Measurements from ENCODE around the gene EFNA5. TPM values are rescaled to one million over a fixed set of nuclear protein-coding genes. Genes with fewer than 3 reads are reported as not detected.
"Not testable (repeated sequence)": the region's sequence is repeated elsewhere in the genome, so short reads cannot be mapped to it uniquely, and the experiment has no call there.

Gene EFNA5
- total RNA-seq, 4 donors from 2014 or later = 1.2 to 22.7 (median 9.4) TPM

GRCh38 chr5:107457138-107457537, 213.6 kb downstream of the EFNA5 start:
- intact Hi-C loops (cut with DNase I; ENCODE audit: low total_unique reads) = no loop called here
- no peak for TF ChIP-seq POLR2A (IDR thresholded peaks at IDR 0.05)
- TF ChIP-seq CTCF (IDR thresholded peaks at IDR 0.05) = no peak
- no peak for DNase-seq
- Histone ChIP-seq H3K9me3 (no peaks in the 10 kb centered on the region), H3K4me1 (no peaks in the 10 kb centered on the region), H3K27ac (no peak overlapping the region), H3K4me3 (no peak overlapping the region), H3K27me3 (no peaks in the 10 kb centered on the region), H3K36me3 (no peaks in the 10 kb centered on the region)

GRCh38 chr5:107456281-107456715, 214.4 kb downstream of the EFNA5 start:
- Histone ChIP-seq H3K9me3 (no peaks in the 10 kb centered on the region), H3K27ac (no peak overlapping the region), H3K36me3 (no peaks in the 10 kb centered on the region), H3K27me3 (no peaks in the 10 kb centered on the region), H3K4me1 (no peaks in the 10 kb centered on the region), H3K4me3 (no peak overlapping the region)
- intact Hi-C loops (cut with DNase I; ENCODE audit: low total_unique reads) = no loop called here
- TF ChIP-seq POLR2A (IDR thresholded peaks at IDR 0.05) = no peak
- no peak for TF ChIP-seq CTCF (IDR thresholded peaks at IDR 0.05)
- DNase-seq = no peak

GRCh38 chr5:107455111-107455544, 215.6 kb downstream of the EFNA5 start:
- Histone ChIP-seq H3K4me3 (no peak overlapping the region), H3K9me3 (no peaks in the 10 kb centered on the region), H3K27me3 (no peaks in the 10 kb centered on the region), H3K27ac (no peak overlapping the region), H3K4me1 (no peaks in the 10 kb centered on the region), H3K36me3 (no peaks in the 10 kb centered on the region)
- no peak for TF ChIP-seq POLR2A (IDR thresholded peaks at IDR 0.05)
- DNase-seq = no peak
- intact Hi-C loops (cut with DNase I; ENCODE audit: low total_unique reads) = no loop called here

GRCh38 chr5:107451827-107452226, 218.9 kb downstream of the EFNA5 start:
- H3K27ac ChIP-seq; intact Hi-C loops (cut with DNase I; ENCODE audit: low total_unique reads); H3K4me3 ChIP-seq; H3K9me3 ChIP-seq; DNase-seq; H3K27me3 ChIP-seq; H3K4me1 ChIP-seq; H3K36me3 ChIP-seq: not testable (repeated sequence)

- no peaks in the 10 kb centered on the region for H3K36me3 ChIP-seq
- no peaks in the 10 kb centered on the region for H3K4me1 ChIP-seq
- intact Hi-C loops (cut with DNase I; ENCODE audit: low total_unique reads) = no loop called here
- no peaks in the 10 kb centered on the region for H3K9me3 ChIP-seq
- no peaks in the 10 kb centered on the region for H3K27me3 ChIP-seq
- H3K4me3 ChIP-seq = no peak overlapping the region
- TF ChIP-seq POLR2A (IDR thresholded peaks at IDR 0.05) (no peak), CTCF (IDR thresholded peaks at IDR 0.05) (no peak)
- no peak overlapping the region for H3K27ac ChIP-seq
- DNase-seq = no peak
Measured at GRCh38 chr5:107451028-107451427, 219.7 kb downstream of the EFNA5 start.

- no peak for TF ChIP-seq CTCF (IDR thresholded peaks at IDR 0.05)
- no peak for TF ChIP-seq POLR2A (IDR thresholded peaks at IDR 0.05)
Measured at GRCh38 chr5:107450531-107450930, 220.2 kb downstream of the EFNA5 start.

More at GRCh38 chr5:107450531-107450930, 220.2 kb downstream of the EFNA5 start:
- Histone ChIP-seq H3K36me3 (no peaks in the 10 kb centered on the region), H3K27me3 (no peaks in the 10 kb centered on the region), H3K27ac (no peak overlapping the region), H3K9me3 (no peaks in the 10 kb centered on the region), H3K4me1 (no peaks in the 10 kb centered on the region), H3K4me3 (no peak overlapping the region)
- intact Hi-C loops (cut with DNase I; ENCODE audit: low total_unique reads) = no loop called here
- DNase-seq = no peak

Data from uterus (tissue), 4 donors.